ENCODE data around the gene CLDN16.

The CLDN16 gene

DNA sequence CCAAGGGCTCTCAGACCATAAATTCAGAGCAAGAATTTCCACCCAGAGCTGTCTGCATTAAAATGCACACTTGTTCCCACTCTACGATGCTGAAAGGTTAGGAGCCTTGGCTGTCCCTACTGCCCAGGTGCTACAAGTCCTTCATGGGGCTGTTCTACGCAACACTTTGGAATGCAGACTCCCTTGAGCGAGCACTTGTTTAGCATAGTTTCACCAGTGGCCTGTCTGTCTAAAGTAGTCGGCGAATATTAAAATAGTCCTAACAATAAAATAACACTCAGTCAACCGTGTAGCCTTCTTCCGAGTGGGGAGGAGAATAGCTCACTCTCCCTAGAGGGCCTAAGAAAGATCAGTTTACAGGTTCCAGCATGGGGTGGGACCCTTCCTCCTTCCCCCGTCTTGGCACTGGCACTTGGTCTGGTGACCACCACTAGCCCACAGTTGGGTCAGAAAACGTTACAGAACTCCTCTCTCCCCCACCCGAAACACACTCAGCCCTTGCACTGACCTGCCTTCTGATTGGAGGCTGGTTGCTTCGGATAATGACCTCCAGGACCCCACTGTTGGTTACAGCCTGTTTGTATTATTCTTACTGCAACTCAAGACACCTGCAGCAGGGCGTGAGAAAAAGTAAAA is at the start of gene CLDN16:
Gene CLDN16 (plus strand): TSS at position 586 of the 636 bp plus-strand sequence. CDS start 167 bp downstream, outside the sequence.
- DNase-seq (ENCODE audit: extremely low spot score, insufficient read length, low read depth) (no peak), FAIRE-seq (no peak)

GRCh38 chr3:190338717-190339116 is 49.2 kb upstream of the CLDN16 start:
- no peak for FAIRE-seq
- DNase-seq (ENCODE audit: extremely low spot score, insufficient read length, low read depth), result no peak

GRCh38 chr3:190339130-190339529 is 48.8 kb upstream of the CLDN16 start:
- no peak for FAIRE-seq

GRCh38 chr3:190340071-190340470 is 47.9 kb upstream of the CLDN16 start:
- no peak for FAIRE-seq

More at GRCh38 chr3:190339130-190339529, 48.8 kb upstream of the CLDN16 start:
- DNase-seq (ENCODE audit: extremely low spot score, insufficient read length, low read depth), result no peak

GRCh38 chr3:190345027-190345821 is 42.7 kb upstream of the CLDN16 start:
- FAIRE-seq (no peak), DNase-seq (ENCODE audit: extremely low spot score, insufficient read length, low read depth) (no peak)

More at GRCh38 chr3:190340071-190340470, 47.9 kb upstream of the CLDN16 start:
- DNase-seq (ENCODE audit: extremely low spot score, insufficient read length, low read depth), result no peak

GRCh38 chr3:190345878-190346277 is 42.1 kb upstream of the CLDN16 start:
- no peak for DNase-seq (ENCODE audit: extremely low spot score, insufficient read length, low read depth)
- no peak for FAIRE-seq

DNA sequence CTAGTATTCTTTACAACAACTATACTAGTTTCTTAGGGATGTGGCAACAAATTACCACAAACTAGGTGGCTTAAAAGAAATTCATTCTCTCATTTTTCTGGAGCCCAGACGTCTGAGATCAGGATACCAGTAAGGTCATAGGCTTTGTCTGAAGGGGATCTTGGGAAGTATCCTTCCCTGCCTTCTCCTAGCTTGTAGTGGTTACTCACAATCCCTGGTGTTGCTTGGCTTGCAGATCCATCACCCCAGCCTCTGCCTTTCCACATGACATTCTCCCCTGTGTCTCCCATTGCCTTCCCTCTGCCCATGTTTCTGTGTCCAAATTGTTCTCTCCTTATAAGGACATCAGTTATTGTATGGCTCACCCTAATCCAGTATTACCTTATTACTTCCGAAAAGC is 41.4 kb upstream of the CLDN16 start:
- DNase-seq (ENCODE audit: extremely low spot score, insufficient read length, low read depth) (no peak), FAIRE-seq (no peak)

DNA sequence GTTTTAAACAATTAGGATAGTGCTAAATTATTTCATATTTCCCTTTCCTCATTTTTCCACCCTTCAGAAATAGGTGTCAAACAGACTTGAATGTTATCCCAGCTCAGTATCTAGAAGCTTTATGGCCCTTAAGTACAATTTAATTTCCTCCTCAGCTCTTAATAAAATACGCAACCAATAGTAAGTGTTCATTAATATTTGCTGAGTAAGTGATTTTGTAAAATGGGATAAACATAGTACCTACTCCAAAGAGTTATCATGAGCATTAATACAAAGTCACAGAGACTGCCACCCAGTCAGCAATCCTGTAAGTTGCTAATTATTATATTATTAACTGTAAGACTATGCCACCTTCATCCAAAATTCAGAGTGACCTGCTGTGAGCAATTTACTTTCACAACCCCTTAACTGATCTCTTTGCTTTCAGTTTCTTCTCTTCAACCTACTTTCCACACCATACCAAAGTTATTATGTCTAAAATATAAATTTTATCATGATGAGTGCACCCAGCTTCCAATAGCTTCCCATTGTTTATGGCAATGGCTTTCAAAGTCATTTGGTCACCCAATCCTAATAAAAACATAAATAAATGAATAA is 35.0 kb upstream of the CLDN16 start:
- FAIRE-seq, result no peak

GRCh38 chr3:190356246-190356645 is 31.7 kb upstream of the CLDN16 start:
- DNase-seq (ENCODE audit: extremely low spot score, insufficient read length, low read depth) (no peak), FAIRE-seq (no peak)

More for the DNA sequence above, 35.0 kb upstream of the CLDN16 start:
- DNase-seq (ENCODE audit: extremely low spot score, insufficient read length, low read depth), result no peak

- DNase-seq (ENCODE audit: extremely low spot score, insufficient read length, low read depth) (no peak), FAIRE-seq (no peak)
Measured at GRCh38 chr3:190357468-190357867, 30.5 kb upstream of the CLDN16 start.

GRCh38 chr3:190359813-190360212 is 28.1 kb upstream of the CLDN16 start:
- DNase-seq (ENCODE audit: extremely low spot score, insufficient read length, low read depth) (no peak), FAIRE-seq (no peak)

DNA sequence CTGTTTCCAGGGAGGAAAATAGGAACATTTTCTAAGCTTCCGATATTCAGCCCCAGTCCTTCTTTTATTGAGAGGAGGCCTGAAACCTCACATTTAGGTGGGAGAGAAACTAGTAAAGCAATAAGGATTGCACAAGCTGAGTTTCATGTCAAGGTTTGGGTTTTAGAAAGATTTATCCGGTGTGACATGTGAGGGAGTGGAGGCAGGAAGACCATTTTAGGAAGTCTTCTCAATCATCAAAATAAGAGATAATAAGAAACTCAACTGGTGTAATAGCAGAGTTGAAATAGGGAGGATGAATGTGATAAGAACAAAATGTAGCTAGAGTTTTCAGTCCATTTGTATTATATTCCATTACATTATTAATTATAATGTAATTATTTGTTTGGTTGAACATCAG is 27.7 kb upstream of the CLDN16 start:
- FAIRE-seq (no peak), DNase-seq (ENCODE audit: extremely low spot score, insufficient read length, low read depth) (no peak)

DNA sequence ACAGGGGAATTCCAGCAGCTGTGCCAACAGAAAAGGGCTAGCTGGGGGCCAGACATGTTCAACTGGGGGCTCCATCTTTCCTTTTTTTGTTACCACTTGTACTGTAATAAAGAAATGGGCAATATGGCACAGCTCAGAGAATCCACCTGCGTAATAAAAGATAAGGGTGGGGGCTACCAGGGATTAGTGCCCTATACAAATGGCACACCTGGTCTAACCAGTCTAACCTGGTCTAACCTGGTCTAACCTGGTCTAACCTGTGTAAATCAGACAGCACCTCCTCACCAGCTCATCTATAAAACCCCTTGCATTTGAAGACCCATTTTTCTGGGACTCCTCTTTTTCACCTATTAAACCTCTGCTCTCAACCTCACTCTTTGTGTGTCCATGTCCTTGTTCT is 26.2 kb upstream of the CLDN16 start:
- DNase-seq (ENCODE audit: extremely low spot score, insufficient read length, low read depth) (no peak), FAIRE-seq (no peak)

- FAIRE-seq, result no peak
- DNase-seq (ENCODE audit: extremely low spot score, insufficient read length, low read depth), result no peak
Measured at GRCh38 chr3:190362258-190362657, 25.7 kb upstream of the CLDN16 start.

- DNase-seq (ENCODE audit: extremely low spot score, insufficient read length, low read depth) (no peak), FAIRE-seq (no peak)
Measured at GRCh38 chr3:190366133-190366532, 21.8 kb upstream of the CLDN16 start.

DNA sequence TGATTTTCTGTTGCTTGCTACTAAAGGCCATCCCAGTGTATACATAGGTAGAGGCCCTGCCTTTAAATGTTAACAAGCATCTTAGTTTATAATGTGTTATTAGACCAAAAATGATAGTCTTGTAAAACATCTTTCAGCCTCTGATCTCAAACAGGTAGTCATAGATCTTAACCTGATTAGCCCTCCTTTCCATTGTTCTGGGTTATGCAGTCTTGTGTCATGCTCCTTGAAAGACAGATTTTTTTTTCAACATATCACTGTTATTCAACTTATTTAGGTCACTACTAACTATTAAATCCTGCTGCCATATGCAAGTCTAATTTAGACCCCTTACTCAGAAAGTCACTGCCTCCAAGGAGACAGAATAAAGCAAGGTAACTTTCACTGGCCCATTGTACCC is 19.1 kb upstream of the CLDN16 start:
- FAIRE-seq (no peak), DNase-seq (ENCODE audit: extremely low spot score, insufficient read length, low read depth) (no peak)

- no peak for DNase-seq (ENCODE audit: extremely low spot score, insufficient read length, low read depth)
Measured at GRCh38 chr3:190369668-190370295, 18.2 kb upstream of the CLDN16 start.

DNA sequence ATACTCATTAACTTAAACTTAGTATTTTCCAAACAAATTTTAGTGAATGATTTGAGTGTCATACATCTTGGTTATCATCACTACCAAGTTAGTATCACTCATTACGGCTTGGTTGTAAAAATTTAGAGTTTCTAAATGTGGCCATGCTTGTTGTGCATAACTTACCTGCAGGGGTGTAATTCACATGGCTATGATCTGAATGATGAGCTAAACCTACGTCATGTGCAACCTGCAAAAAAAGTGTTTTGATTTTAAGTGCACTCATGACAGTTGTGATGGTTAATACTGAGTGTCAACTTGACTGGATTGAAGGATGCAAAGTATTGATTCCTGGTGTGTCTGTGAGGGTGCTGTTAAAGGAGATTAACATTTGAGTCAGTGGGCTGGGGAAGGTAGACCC is 17.6 kb upstream of the CLDN16 start:
- no peak for FAIRE-seq
- no peak for DNase-seq (ENCODE audit: extremely low spot score, insufficient read length, low read depth)

More at GRCh38 chr3:190369668-190370295, 18.2 kb upstream of the CLDN16 start:
- FAIRE-seq, result no peak

DNA sequence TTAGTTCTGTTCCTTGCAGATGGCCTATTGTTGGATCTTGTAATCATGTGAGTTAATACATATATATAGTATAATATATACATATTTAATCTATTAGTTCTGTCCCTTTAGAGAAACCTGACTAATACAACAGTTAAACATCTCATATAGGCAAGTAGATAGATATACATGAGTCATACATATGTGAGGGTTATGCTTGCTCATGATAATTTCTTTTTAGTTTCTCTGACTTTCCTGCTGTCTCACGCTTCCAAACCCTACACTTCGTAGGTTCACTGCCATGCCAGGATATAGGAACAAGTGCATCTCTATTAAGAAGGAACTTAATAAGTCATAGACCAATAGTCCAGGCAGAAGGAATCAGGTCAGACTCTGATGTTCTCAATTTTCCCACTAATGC is 16.8 kb upstream of the CLDN16 start:
- DNase-seq (ENCODE audit: extremely low spot score, insufficient read length, low read depth) (no peak), FAIRE-seq (no peak)

DNA sequence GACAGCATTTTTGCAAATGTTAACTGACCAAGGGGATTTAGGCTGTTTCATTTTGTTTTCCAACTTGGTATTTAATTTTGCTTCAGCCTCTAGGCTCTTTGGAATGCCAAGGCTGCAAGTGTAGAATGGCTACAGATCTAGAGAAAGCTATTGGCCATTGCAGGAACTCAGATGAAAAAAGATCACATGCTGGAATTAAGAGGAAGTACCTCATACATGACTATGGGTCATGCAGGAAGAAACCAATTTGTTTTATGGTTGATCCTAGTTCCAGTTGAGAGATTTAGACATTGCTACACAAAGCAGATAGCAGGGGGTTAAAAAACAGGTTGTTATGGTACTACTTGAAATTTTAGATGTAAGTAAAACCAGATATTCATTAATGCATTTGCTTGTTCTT is 12.7 kb upstream of the CLDN16 start:
- no peak for DNase-seq (ENCODE audit: extremely low spot score, insufficient read length, low read depth)
- FAIRE-seq, result no peak

DNA sequence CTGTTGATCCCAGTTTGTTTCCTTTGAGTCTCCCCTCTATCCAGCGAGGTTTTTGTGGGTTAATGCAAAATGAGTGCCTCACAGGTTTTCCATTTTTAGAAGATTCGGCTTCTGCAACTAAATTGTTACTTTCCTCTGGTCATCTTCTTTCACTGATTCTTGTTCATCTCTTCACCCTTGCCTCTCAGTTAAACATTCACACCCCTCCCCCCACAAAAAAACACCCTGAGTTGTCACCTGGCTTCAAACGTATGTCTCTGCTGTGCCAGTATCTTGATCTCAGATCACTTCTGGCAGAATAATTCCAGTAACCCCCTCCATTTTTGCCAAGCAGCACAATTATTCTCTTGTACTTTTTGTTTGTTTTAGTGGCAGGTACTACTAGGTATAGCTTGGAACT is 12.3 kb upstream of the CLDN16 start:
- no peak for FAIRE-seq
- DNase-seq (ENCODE audit: extremely low spot score, insufficient read length, low read depth), result no peak

Measured in GM18507 (cell line).